HuH-7 (cell line): ENCODE measurements around the gene PRR12.

Experiments
- DNase-seq: peaks from one replicate; pipeline ENCODE4 v3.0.0; 2011; ENCODE audit warnings: low spot score

The PRR12 gene

DNA sequence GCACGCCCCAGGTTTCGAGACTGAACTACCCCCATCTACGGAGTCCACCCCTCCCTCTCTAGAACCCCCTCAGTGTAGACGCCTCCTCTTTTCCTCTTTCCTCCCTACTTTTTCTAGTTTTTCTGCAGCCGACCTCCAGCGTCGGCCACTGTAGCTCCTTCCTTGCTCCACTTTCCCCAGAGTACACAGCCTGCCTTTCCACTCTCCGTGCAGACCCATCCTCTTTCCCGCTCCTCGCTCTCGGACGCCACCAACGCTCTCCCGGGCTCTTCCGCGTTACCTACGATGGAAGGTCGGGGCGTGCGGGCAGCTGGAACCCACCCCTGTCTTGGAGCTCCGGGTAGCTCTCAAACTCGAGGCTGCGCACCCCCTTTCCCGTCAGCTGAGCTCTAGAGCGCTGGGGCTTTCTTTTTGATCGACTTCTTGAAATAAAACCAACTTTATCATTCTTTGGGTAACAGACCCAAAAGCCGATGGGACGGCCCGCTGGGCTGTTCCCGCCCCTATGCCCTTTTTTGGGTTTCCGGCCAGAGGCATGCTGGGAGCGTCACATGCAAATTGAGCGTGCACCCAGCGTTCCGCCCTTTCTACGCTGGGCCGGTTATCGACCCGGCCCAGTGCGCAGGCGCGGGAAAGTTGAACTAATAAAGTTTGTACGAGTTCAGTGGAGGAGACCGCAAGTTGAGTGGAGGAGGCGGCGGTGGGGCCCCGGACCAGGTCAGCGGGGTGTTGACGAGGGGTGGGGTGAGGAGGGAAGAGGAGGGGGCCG, 74.6 kb downstream of the PRR12 start, which contains the start of the genes BCL2L12 and IRF3:
Gene BCL2L12 (plus strand): TSS at position 583 of the 769 bp plus-strand sequence. CDS start 760 bp downstream, outside the sequence.
Gene IRF3 (minus strand): TSS at position 507 of the 769 bp plus-strand sequence. CDS start 1,019 bp downstream, outside the sequence.
- peak; percentile 94 for DNase-seq

DNA sequence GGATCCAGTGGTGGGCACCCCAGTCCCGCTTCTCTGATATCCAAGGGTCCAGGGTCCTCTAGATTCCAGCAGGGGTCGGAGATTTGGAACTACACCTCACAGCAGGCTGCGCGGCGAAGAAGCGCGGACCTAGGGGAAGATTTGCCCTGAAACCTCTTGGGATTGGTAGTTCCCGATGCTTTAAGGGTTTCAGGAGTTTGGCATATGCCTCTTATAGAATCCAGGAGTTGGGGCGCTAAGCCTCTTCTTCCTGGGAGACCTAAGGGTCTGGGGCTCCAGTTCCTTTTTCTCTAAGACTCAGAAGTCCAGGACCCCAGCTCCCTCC, 75.1 kb downstream of the PRR12 start:
- DNase-seq, result no peak

DNA sequence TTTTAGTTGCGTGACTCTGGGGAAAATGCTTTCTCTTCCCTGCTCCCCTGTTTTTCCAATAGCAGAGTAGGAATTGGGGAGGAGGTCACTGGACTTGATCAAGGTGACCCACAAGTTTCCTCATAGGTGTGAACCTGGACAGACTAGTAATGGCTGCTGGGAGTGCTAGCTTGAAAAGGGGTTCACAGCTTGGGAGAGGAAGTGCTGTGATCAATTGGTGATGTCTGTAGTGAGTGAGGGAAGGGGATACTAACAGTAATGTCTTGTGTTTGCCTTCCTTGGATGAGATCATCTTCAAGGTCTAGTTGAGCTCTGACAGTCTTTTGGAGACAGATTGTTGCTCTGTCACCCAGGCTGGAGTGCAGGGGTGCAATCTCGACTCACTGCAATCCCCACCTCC, 76.5 kb downstream of the PRR12 start:
- DNase-seq, result no peak

DNA sequence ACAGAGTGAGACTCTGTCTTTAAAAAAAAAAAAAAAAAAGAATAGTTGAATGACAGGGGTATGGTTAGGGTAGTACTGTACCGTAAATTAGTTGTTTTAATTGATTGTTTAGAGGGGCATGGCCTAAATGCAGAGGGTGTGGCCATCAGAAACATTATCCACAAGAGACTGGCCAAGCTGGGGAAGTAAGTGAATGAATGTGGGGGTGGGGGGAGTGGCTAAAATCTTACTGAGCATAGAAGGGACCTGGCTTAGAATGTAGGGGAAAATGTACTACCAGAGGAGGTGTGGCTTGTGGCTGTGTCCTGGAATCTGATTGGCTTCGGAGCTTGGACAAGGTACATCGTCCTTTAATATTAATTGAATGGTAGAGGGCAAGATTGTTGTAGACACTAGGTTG, 78.5 kb downstream of the PRR12 start:
- no peak for DNase-seq

DNA sequence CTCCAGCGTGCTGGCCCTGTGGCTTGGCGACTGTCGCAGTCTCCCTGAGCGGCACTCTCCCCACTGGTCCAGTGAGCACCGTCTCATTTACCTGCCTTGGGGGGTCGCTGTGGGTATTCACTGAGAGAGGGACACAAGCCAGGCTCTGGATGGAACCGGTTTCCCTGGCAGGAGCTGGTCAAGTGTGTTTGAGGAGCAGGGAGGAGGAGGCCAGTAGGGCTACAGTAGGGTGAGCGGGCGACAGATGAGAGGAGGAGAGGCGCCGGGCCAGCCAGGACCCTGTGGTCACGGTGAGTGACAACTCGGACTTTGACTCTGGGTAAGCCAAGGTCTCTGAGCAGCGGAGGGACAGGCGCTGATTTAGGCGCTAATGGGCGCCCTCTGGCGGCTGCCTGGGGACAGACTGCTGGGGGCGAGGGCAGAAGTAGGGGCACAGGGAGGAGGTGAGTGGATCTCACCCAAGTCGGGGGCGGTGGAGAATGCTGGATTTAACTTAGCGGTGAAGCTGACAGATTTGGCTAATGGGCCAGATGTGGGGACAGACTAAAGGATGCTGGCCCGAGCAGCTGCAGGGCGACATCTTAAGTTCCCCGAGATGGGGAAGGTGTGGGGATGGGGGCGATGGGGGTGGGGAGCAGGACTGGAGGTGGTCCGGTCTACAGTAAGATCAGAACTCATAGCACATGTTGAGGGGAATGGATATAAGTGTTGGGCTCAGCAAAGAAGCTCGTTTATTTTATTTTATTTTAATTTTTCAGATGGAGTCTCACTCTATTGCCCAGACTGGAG, 81.3 kb downstream of the PRR12 start:
- DNase-seq, result peak; percentile 96
